WTC11 (cell line): ENCODE data around the gene KRTAP10-6.

Experiments
- CTCF ChIP-seq: fragments of 200-600 bp; IDR thresholded peaks from 2 replicates; pipeline ENCODE4 v1.8.0; 2022; ENCODE audit warnings: antibody characterized with exemption
- E2F5 ChIP-seq: sonication (generic); formaldehyde crosslinking; IDR thresholded peaks from 2 replicates; pipeline ENCODE4 v1.8.1; 2022; ENCODE audit warnings: mild to moderate bottlenecking, moderate library complexity, missing genetic modification reagents
- ZSCAN18 ChIP-seq: fragments of 250-450 bp; sonication (Bioruptor Pico); IDR thresholded peaks from 2 replicates; pipeline ENCODE4 v2.1.2; 2022; ENCODE audit warnings: mild to moderate bottlenecking, moderate library complexity

- TF ChIP-seq ZSCAN18 (no peak), E2F5 (CRISPR knock-in tag) (no peak), CTCF (no peak)
Measured at GRCh38 chr21:44618504-44618903, 26.2 kb upstream of the KRTAP10-6 start.
